GM18907 (cell line): Measurements from ENCODE around the gene DMRT1.
"Not testable (repeated sequence)": the region's sequence is repeated elsewhere in the genome, so short reads cannot be mapped to it uniquely, and the experiment has no call there.

Experiments
- ATAC-seq: cut with Tn5 transposase; IDR thresholded peaks from one replicate; pipeline ENCODE4 v1.9.1; 2021; ENCODE audit warnings: mild to moderate bottlenecking, moderate library complexity; ENCODE audit not compliant: unreplicated experiment

Gene DMRT1

GRCh38 chr9:859251-859650 lies 17.8 kb downstream of the DMRT1 start:
- peak; percentile 100 for ATAC-seq

GRCh38 chr9:860706-861105 lies 19.2 kb downstream of the DMRT1 start:
- no peak for ATAC-seq

GRCh38 chr9:861525-861924 lies 20.0 kb downstream of the DMRT1 start:
- not testable (repeated sequence) for ATAC-seq

- no peak for ATAC-seq
Measured at GRCh38 chr9:875119-875962, 33.8 kb downstream of the DMRT1 start.

- no peak for ATAC-seq
Measured at GRCh38 chr9:876425-876824, 34.9 kb downstream of the DMRT1 start.

- no peak for ATAC-seq
Measured at GRCh38 chr9:878239-878638, 36.7 kb downstream of the DMRT1 start.

- ATAC-seq: no peak
Measured at GRCh38 chr9:880725-881124, 39.2 kb downstream of the DMRT1 start.

GRCh38 chr9:882416-882924 lies 41.0 kb downstream of the DMRT1 start:
- ATAC-seq: no peak

- no peak for ATAC-seq
Measured at GRCh38 chr9:883011-883410, 41.5 kb downstream of the DMRT1 start.

GRCh38 chr9:886886-887285 lies 45.4 kb downstream of the DMRT1 start:
- no peak for ATAC-seq

GRCh38 chr9:892123-892522 lies 50.6 kb downstream of the DMRT1 start:
- ATAC-seq: no peak

GRCh38 chr9:893115-893514 lies 51.6 kb downstream of the DMRT1 start:
- no peak for ATAC-seq

GRCh38 chr9:893843-894420 lies 52.4 kb downstream of the DMRT1 start:
- ATAC-seq: peak; percentile 99

- ATAC-seq: no peak
Measured at GRCh38 chr9:899440-900184, 58.1 kb downstream of the DMRT1 start.

GRCh38 chr9:903886-904285 lies 62.4 kb downstream of the DMRT1 start:
- ATAC-seq: no peak

GRCh38 chr9:905906-906305 lies 64.4 kb downstream of the DMRT1 start:
- no peak for ATAC-seq

GRCh38 chr9:908536-909205 lies 67.2 kb downstream of the DMRT1 start:
- ATAC-seq: no peak

- ATAC-seq: no peak
Measured at GRCh38 chr9:911005-911404, 69.5 kb downstream of the DMRT1 start.

GRCh38 chr9:912776-913175 lies 71.3 kb downstream of the DMRT1 start:
- no peak for ATAC-seq

- ATAC-seq: not testable (repeated sequence)
Measured at GRCh38 chr9:913526-913925, 72.0 kb downstream of the DMRT1 start.

GRCh38 chr9:917730-918129 lies 76.2 kb downstream of the DMRT1 start:
- ATAC-seq: no peak
